ENCODE measurements around the gene ME3.

ME3 gene

GRCh38 chr11:86644291-86644690 is 28.1 kb downstream of the ME3 start:
- no peak for DNase-seq (ENCODE audit: extremely low read depth, insufficient read length)
- H3K4me3 ChIP-seq (replicated peaks; ENCODE audit: low read depth, low read length) = no peak overlapping the region
- no peak for TF ChIP-seq CTCF (IDR thresholded peaks at IDR 0.05; ENCODE audit: insufficient read depth, low read length, poor library complexity, severe bottlenecking)
- no peaks in the 10 kb centered on the region for H3K36me3 ChIP-seq (ENCODE audit: control insufficient read depth, insufficient read depth, low read length)
- no peaks in the 10 kb centered on the region for H3K27me3 ChIP-seq (replicated peaks; ENCODE audit: control insufficient read depth, insufficient read depth, low read length)

- Histone ChIP-seq H3K4me3 (replicated peaks; ENCODE audit: low read depth, low read length) (no peak overlapping the region), H3K27me3 (replicated peaks; ENCODE audit: control insufficient read depth, insufficient read depth, low read length) (no peaks in the 10 kb centered on the region), H3K36me3 (ENCODE audit: control insufficient read depth, insufficient read depth, low read length) (no peaks in the 10 kb centered on the region)
- DNase-seq (ENCODE audit: extremely low read depth, insufficient read length) = no peak
- no peak for TF ChIP-seq CTCF (IDR thresholded peaks at IDR 0.05; ENCODE audit: insufficient read depth, low read length, poor library complexity, severe bottlenecking)
These were observed 30.7 kb downstream of the ME3 start for GRCh38 chr11:86641537-86642261.

- Histone ChIP-seq H3K4me3 (replicated peaks; ENCODE audit: low read depth, low read length) (no peak overlapping the region), H3K36me3 (ENCODE audit: control insufficient read depth, insufficient read depth, low read length) (no peaks in the 10 kb centered on the region), H3K27me3 (replicated peaks; ENCODE audit: control insufficient read depth, insufficient read depth, low read length) (no peaks in the 10 kb centered on the region; the same call in 1 of the 2 replicates)
- no peak for DNase-seq (ENCODE audit: extremely low read depth, insufficient read length)
- no peak for TF ChIP-seq CTCF (IDR thresholded peaks at IDR 0.05; ENCODE audit: insufficient read depth, low read length, poor library complexity, severe bottlenecking)
These were observed 33.3 kb downstream of the ME3 start for GRCh38 chr11:86639137-86639536.

GRCh38 chr11:86638673-86639072 is 33.7 kb downstream of the ME3 start:
- no peak for TF ChIP-seq CTCF (IDR thresholded peaks at IDR 0.05; ENCODE audit: insufficient read depth, low read length, poor library complexity, severe bottlenecking)
- H3K4me3 ChIP-seq (replicated peaks; ENCODE audit: low read depth, low read length) = no peak overlapping the region
- no peak for DNase-seq (ENCODE audit: extremely low read depth, insufficient read length)
- no peaks in the 10 kb centered on the region for H3K36me3 ChIP-seq (ENCODE audit: control insufficient read depth, insufficient read depth, low read length)
- no peaks in the 10 kb centered on the region; the same call in 1 of the 2 replicates for H3K27me3 ChIP-seq (replicated peaks; ENCODE audit: control insufficient read depth, insufficient read depth, low read length)

GRCh38 chr11:86637988-86638387 is 34.4 kb downstream of the ME3 start:
- no peak for TF ChIP-seq CTCF (IDR thresholded peaks at IDR 0.05; ENCODE audit: insufficient read depth, low read length, poor library complexity, severe bottlenecking)
- no peaks in the 10 kb centered on the region; the same call in 1 of the 2 replicates for H3K27me3 ChIP-seq (replicated peaks; ENCODE audit: control insufficient read depth, insufficient read depth, low read length)
- no peaks in the 10 kb centered on the region for H3K36me3 ChIP-seq (ENCODE audit: control insufficient read depth, insufficient read depth, low read length)
- no peak overlapping the region for H3K4me3 ChIP-seq (replicated peaks; ENCODE audit: low read depth, low read length)
- DNase-seq (ENCODE audit: extremely low read depth, insufficient read length) = no peak

Measured in GM06990 (cell line).